ENCODE data around the gene AFF3. TPM values are rescaled to one million over a fixed set of nuclear protein-coding genes. Genes with fewer than 3 reads are reported as not detected.

The AFF3 gene
- total and polyA plus RNA-seq, 4 donors = 0.48 to 5.3 (median 2.3) TPM

DNA sequence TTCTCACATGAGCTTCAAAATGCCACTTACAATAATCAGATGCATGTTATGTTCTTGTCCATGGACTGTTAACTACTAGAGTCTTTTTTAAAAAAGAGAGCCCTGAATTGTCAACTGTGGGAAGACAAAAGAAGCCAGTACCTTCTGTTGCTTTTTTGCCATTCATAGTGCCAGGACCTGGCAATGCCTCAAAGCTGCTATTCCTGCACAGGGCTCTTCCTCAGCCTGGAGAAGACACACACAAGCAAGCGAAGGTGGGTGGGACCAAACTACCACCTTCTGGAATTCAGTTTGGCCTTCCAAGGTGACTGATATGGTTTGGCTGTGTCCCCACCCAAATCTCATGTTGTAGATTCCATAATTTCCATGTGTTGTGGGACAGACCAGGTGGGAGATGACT is 160.6 kb downstream of the AFF3 start:
- Histone ChIP-seq H3K36me3 (ENCODE audit: control insufficient read depth in 4 of 4, insufficient read depth in 3 of 4, low read depth in 1 of 4, low read length in 3 of 4) (no peaks in the 10 kb centered on the region), H3K4me3 (ENCODE audit: low read depth in 1 of 3, low read length in 3 of 3) (no peak overlapping the region), H3K27ac (ENCODE audit: low read depth in 1 of 2, low read length in 2 of 2) (no peak overlapping the region), H3K9ac (ENCODE audit: low read depth in 1 of 2, low read length in 2 of 2) (no peak overlapping the region), H3K9me3 (ENCODE audit: control insufficient read depth in 4 of 4, low read length in 3 of 4) (no peaks in the 10 kb centered on the region), H3K27me3 (ENCODE audit: control insufficient read depth in 4 of 4, insufficient read depth in 4 of 4, low read length in 3 of 4) (no peaks in the 10 kb centered on the region), H3K4me1 (ENCODE audit: control insufficient read depth in 4 of 4, insufficient read depth in 4 of 4, low read length in 3 of 4) (peaks cover 0 to under 1% (median 0%) of the 10 kb centered on the region in 4 donors)
- no peak for TF ChIP-seq HNF4A (conservative IDR thresholded peaks at IDR 0.05)
- TF ChIP-seq, protein P1, sequence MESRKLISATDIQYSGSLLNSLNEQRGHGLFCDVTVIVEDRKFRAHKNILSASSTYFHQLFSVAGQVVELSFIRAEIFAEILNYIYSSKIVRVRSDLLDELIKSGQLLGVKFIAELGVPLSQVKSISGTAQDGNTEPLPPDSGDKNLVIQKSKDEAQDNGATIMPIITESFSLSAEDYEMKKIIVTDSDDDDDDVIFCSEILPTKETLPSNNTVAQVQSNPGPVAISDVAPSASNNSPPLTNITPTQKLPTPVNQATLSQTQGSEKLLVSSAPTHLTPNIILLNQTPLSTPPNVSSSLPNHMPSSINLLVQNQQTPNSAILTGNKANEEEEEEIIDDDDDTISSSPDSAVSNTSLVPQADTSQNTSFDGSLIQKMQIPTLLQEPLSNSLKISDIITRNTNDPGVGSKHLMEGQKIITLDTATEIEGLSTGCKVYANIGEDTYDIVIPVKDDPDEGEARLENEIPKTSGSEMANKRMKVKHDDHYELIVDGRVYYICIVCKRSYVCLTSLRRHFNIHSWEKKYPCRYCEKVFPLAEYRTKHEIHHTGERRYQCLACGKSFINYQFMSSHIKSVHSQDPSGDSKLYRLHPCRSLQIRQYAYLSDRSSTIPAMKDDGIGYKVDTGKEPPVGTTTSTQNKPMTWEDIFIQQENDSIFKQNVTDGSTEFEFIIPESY (IDR thresholded peaks at IDR 0.05) = no peak
- TF ChIP-seq RXRA (IDR thresholded peaks at IDR 0.05) = no peak
- TF ChIP-seq NR2F2 (IDR thresholded peaks at IDR 0.05) = no peak
- no peak for TF ChIP-seq GABPA (IDR thresholded peaks at IDR 0.05 in 1 of 2, conservative IDR thresholded peaks at IDR 0.05 in 1 of 2)
- TF ChIP-seq, protein P2, sequence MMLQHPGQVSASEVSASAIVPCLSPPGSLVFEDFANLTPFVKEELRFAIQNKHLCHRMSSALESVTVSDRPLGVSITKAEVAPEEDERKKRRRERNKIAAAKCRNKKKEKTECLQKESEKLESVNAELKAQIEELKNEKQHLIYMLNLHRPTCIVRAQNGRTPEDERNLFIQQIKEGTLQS (IDR thresholded peaks at IDR 0.05) = no peak
- TF ChIP-seq FOXA1 (IDR thresholded peaks at IDR 0.05) = no peak
- TF ChIP-seq TAF1 (conservative IDR thresholded peaks at IDR 0.05) = no peak
- TF ChIP-seq JUND (IDR thresholded peaks at IDR 0.05) = no peak
- no peak for TF ChIP-seq FOXA2 (IDR thresholded peaks at IDR 0.05)
- no peak for TF ChIP-seq YY1 (IDR thresholded peaks at IDR 0.05)
- TF ChIP-seq, protein P3, sequence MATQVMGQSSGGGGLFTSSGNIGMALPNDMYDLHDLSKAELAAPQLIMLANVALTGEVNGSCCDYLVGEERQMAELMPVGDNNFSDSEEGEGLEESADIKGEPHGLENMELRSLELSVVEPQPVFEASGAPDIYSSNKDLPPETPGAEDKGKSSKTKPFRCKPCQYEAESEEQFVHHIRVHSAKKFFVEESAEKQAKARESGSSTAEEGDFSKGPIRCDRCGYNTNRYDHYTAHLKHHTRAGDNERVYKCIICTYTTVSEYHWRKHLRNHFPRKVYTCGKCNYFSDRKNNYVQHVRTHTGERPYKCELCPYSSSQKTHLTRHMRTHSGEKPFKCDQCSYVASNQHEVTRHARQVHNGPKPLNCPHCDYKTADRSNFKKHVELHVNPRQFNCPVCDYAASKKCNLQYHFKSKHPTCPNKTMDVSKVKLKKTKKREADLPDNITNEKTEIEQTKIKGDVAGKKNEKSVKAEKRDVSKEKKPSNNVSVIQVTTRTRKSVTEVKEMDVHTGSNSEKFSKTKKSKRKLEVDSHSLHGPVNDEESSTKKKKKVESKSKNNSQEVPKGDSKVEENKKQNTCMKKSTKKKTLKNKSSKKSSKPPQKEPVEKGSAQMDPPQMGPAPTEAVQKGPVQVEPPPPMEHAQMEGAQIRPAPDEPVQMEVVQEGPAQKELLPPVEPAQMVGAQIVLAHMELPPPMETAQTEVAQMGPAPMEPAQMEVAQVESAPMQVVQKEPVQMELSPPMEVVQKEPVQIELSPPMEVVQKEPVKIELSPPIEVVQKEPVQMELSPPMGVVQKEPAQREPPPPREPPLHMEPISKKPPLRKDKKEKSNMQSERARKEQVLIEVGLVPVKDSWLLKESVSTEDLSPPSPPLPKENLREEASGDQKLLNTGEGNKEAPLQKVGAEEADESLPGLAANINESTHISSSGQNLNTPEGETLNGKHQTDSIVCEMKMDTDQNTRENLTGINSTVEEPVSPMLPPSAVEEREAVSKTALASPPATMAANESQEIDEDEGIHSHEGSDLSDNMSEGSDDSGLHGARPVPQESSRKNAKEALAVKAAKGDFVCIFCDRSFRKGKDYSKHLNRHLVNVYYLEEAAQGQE (IDR thresholded peaks at IDR 0.05) = no peak
- TF ChIP-seq, protein P4, sequence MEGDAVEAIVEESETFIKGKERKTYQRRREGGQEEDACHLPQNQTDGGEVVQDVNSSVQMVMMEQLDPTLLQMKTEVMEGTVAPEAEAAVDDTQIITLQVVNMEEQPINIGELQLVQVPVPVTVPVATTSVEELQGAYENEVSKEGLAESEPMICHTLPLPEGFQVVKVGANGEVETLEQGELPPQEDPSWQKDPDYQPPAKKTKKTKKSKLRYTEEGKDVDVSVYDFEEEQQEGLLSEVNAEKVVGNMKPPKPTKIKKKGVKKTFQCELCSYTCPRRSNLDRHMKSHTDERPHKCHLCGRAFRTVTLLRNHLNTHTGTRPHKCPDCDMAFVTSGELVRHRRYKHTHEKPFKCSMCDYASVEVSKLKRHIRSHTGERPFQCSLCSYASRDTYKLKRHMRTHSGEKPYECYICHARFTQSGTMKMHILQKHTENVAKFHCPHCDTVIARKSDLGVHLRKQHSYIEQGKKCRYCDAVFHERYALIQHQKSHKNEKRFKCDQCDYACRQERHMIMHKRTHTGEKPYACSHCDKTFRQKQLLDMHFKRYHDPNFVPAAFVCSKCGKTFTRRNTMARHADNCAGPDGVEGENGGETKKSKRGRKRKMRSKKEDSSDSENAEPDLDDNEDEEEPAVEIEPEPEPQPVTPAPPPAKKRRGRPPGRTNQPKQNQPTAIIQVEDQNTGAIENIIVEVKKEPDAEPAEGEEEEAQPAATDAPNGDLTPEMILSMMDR (IDR thresholded peaks at IDR 0.05; ENCODE audit: low read depth, low read length, missing input control) = no peak
- TF ChIP-seq, protein P5, sequence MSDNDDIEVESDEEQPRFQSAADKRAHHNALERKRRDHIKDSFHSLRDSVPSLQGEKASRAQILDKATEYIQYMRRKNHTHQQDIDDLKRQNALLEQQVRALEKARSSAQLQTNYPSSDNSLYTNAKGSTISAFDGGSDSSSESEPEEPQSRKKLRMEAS (IDR thresholded peaks at IDR 0.05) = no peak
- no peak for TF ChIP-seq SP1 (IDR thresholded peaks at IDR 0.05)
- TF ChIP-seq EGR1 (IDR thresholded peaks at IDR 0.05; ENCODE audit: low read depth in 2 of 2) = no peak
- no peak for TF ChIP-seq HNF4G (IDR thresholded peaks at IDR 0.05)
- WGBS = 85% methylated on average over 1 of the region's 1 CpG
- DNase-seq (ENCODE audit: low spot score) = no peak

DNA sequence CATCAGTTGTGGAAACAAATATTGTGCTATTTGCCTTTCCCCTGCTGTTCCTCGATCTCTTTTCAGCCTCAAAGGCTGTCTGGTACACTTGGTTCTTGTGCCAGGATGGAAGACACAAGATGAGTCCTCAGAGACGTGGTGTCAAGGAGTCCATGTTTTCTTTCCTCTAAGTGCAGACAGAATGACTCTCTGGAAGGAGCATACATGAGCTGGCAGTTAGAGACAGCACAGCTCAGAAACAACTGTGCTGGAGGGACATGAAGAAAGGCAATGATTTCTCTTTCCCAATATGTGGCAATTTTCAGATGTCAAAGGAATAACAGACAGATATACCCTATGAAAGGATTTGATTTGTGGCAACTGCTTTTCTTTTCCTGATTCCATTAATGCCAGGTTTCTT is 162.2 kb downstream of the AFF3 start:
- Histone ChIP-seq H3K9me3 (ENCODE audit: control insufficient read depth in 4 of 4, low read length in 3 of 4) (no peaks in the 10 kb centered on the region), H3K4me1 (ENCODE audit: control insufficient read depth in 4 of 4, insufficient read depth in 4 of 4, low read length in 3 of 4) (peaks cover 0 to 2% (median 0%) of the 10 kb centered on the region in 4 donors), H3K27me3 (ENCODE audit: control insufficient read depth in 4 of 4, insufficient read depth in 4 of 4, low read length in 3 of 4) (no peaks in the 10 kb centered on the region), H3K36me3 (ENCODE audit: control insufficient read depth in 4 of 4, insufficient read depth in 3 of 4, low read depth in 1 of 4, low read length in 3 of 4) (no peaks in the 10 kb centered on the region), H3K4me3 (ENCODE audit: low read depth in 1 of 3, low read length in 3 of 3) (no peak overlapping the region), H3K27ac (ENCODE audit: low read depth in 1 of 2, low read length in 2 of 2) (no peak overlapping the region), H3K9ac (ENCODE audit: low read depth in 1 of 2, low read length in 2 of 2) (no peak overlapping the region)
- WGBS = 85% methylated on average over 2 of the region's 2 CpGs
- no peak for DNase-seq (ENCODE audit: low spot score)
- TF ChIP-seq YY1 (IDR thresholded peaks at IDR 0.05) (no peak), NR2F2 (IDR thresholded peaks at IDR 0.05) (no peak), JUND (IDR thresholded peaks at IDR 0.05) (no peak)
- TF ChIP-seq, protein P1 (IDR thresholded peaks at IDR 0.05) = no peak
- TF ChIP-seq, protein P3 (IDR thresholded peaks at IDR 0.05) = no peak

Data from liver (tissue), 9 donors.